Parathyroid adenoma (tissue), 2 donors: ENCODE results near the gene CLDN8.
A peak's percentile ranks its signal among the peaks of the same experiment; 100 is the strongest.

ENCODE experiments used
- H2AFZ ChIP-seq: fragments of 300-600 bp; sonication (generic); one replicate; pipeline ENCODE4 v1.7.0; 2017; ENCODE audit warnings: antibody characterized with exemption, mild to moderate bottlenecking
- H3K27ac ChIP-seq: fragments of 300-600 bp; sonication (generic); one replicate; pipeline ENCODE4 v1.7.0; 2017
- H3K27me3 ChIP-seq: fragments of 300-600 bp; sonication (generic); one replicate; pipeline ENCODE4 v1.7.0; 2017; ENCODE audit warnings: low read length; ENCODE audit not compliant: control insufficient read depth, insufficient read depth
- H3K36me3 ChIP-seq: fragments of 300-600 bp; sonication (generic); one replicate; pipeline ENCODE4 v1.7.0; 2017; ENCODE audit warnings: low read length; ENCODE audit not compliant: control insufficient read depth, insufficient read depth
- H3K4me1 ChIP-seq: fragments of 300-600 bp; sonication (generic); one replicate; pipeline ENCODE4 v1.7.0; 2017; ENCODE audit warnings: control low read depth
- H3K4me2 ChIP-seq: fragments of 300-600 bp; sonication (generic); one replicate; pipeline ENCODE4 v1.7.0; 2017; ENCODE audit warnings: low read length
- H3K4me3 ChIP-seq: fragments of 300-600 bp; sonication (generic); one replicate; pipeline ENCODE4 v1.7.0; 2017; ENCODE audit warnings: low read depth, low read length
- H3K79me2 ChIP-seq: fragments of 300-600 bp; sonication (generic); one replicate; pipeline ENCODE4 v1.7.0; 2017; ENCODE audit warnings: control low read depth
- H3K9ac ChIP-seq: fragments of 300-600 bp; sonication (generic); one replicate; pipeline ENCODE4 v1.7.0; 2017; ENCODE audit warnings: mild to moderate bottlenecking
- H3K9me3 ChIP-seq: fragments of 300-600 bp; sonication (generic); one replicate; pipeline ENCODE4 v1.7.0; 2017; ENCODE audit warnings: low read length; ENCODE audit not compliant: control insufficient read depth
- CTCF ChIP-seq: fragments of 300-600 bp; sonication (generic); IDR thresholded peaks from one replicate; pipeline ENCODE4 v1.7.0; 2017; ENCODE audit warnings: antibody characterized with exemption, mild to moderate bottlenecking
- donor health status: primary hyperparathyroidism.

Gene CLDN8

GRCh38 chr21:30216041-30216723, at the start of gene CLDN8:
TSS of gene CLDN8 (minus strand) at chr21:30216097. CDS start at chr21:30215925, 172 bp downstream.
- no peaks in the 10 kb centered on the region for H3K27me3 ChIP-seq
- no peaks in the 10 kb centered on the region for H3K9me3 ChIP-seq
- no peak within 1 kb of the TSS for H3K9ac ChIP-seq
- no peak within 1 kb of the TSS for H3K4me3 ChIP-seq
- H3K27ac ChIP-seq, result no peak within 1 kb of the TSS
- no peak within 1 kb of the TSS for H3K4me2 ChIP-seq
- no peaks in the 10 kb centered on the region for H3K79me2 ChIP-seq
- TF ChIP-seq CTCF, result no peak
- no peaks in the 10 kb centered on the region for H3K4me1 ChIP-seq
- H3K36me3 ChIP-seq, result no peaks in the 10 kb centered on the region
- H2AFZ ChIP-seq, result no peak within 1 kb of the TSS

DNA sequence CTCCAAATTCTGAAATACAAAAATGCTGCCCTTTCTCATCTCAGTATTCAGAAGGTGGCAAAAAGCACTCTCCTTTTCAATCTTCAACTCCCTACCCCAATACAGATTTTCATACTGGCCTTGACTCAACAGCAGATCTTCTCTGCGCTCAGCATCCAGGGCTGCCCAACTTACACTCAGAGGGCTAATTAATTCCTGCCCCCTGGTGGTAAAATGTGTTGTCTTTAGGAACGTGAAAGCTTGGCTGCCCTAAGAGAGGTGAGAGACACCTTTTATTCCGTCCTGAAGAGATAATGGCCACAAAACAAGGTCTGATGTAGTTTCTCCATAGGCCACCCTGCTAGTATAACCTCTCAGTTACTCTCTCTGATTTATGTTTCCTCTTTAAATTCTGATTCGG, 41.9 kb upstream of the CLDN8 start:
- Histone ChIP-seq H3K4me1 (no peaks in the 10 kb centered on the region), H2AFZ (no peak overlapping the region), H3K9me3 (no peaks in the 10 kb centered on the region), H3K27me3 (no peaks in the 10 kb centered on the region), H3K36me3 (no peaks in the 10 kb centered on the region), H3K9ac (no peak overlapping the region), H3K4me3 (no peak overlapping the region), H3K79me2 (no peaks in the 10 kb centered on the region), H3K4me2 (no peak overlapping the region), H3K27ac (no peak overlapping the region)
- peak; percentile 23 for TF ChIP-seq CTCF

GRCh38 chr21:30256100-30256499, 40.2 kb upstream of the CLDN8 start:
- no peaks in the 10 kb centered on the region for H3K9me3 ChIP-seq
- no peak overlapping the region for H3K9ac ChIP-seq
- no peak overlapping the region for H2AFZ ChIP-seq
- no peaks in the 10 kb centered on the region for H3K27me3 ChIP-seq
- no peaks in the 10 kb centered on the region for H3K79me2 ChIP-seq
- no peaks in the 10 kb centered on the region for H3K36me3 ChIP-seq
- no peak overlapping the region for H3K27ac ChIP-seq
- no peak overlapping the region for H3K4me3 ChIP-seq
- H3K4me2 ChIP-seq, result no peak overlapping the region
- TF ChIP-seq CTCF, result no peak
- H3K4me1 ChIP-seq, result no peaks in the 10 kb centered on the region

DNA sequence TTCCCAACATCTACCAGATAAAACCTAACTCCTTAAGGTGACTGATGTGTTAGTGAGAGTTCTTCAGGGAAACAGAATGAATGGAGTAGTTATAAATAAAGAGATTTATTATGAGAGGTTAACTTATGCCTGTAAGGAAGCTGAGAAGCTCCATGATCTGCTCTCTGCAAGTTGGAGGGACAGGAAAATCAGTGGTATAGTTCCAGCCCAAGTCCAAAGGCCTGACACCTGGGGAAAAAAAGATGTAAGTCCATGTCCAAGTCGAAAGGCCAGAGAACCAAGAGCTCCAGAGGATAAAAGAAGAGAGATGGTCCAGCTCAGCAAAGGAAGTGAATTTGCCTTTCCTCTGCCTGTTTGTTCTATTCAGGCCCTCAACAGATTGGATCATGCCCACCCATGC, 39.8 kb upstream of the CLDN8 start:
- Histone ChIP-seq H3K27ac (no peak overlapping the region), H3K9ac (no peak overlapping the region), H3K27me3 (no peaks in the 10 kb centered on the region), H3K4me3 (no peak overlapping the region), H3K4me2 (no peak overlapping the region), H3K9me3 (no peaks in the 10 kb centered on the region), H3K79me2 (no peaks in the 10 kb centered on the region), H3K36me3 (no peaks in the 10 kb centered on the region), H2AFZ (no peak overlapping the region), H3K4me1 (no peaks in the 10 kb centered on the region)
- no peak for TF ChIP-seq CTCF

GRCh38 chr21:30251781-30252180, 35.9 kb upstream of the CLDN8 start:
- no peaks in the 10 kb centered on the region for H3K79me2 ChIP-seq

More at GRCh38 chr21:30251781-30252180, 35.9 kb upstream of the CLDN8 start:
- TF ChIP-seq CTCF, result no peak
- Histone ChIP-seq H3K9me3 (no peaks in the 10 kb centered on the region), H3K9ac (no peak overlapping the region), H3K27ac (no peak overlapping the region), H3K27me3 (no peaks in the 10 kb centered on the region), H3K4me1 (no peaks in the 10 kb centered on the region), H3K4me3 (no peak overlapping the region), H2AFZ (no peak overlapping the region), H3K36me3 (no peaks in the 10 kb centered on the region), H3K4me2 (no peak overlapping the region)
